Kidney (tissue), 14 donors: ENCODE measurements around the gene ZNF316. TPM values are rescaled to one million over a fixed set of nuclear protein-coding genes. Genes with fewer than 3 reads are reported as not detected.

Source experiments
- DNase-seq, 5 donors: peaks; one replicate each; pipeline ENCODE4 v3.0.0-alpha.2; 2013 to 2020
- FAIRE-seq: peaks from 2 replicates; lab custom pipeline; 2012; peaks lifted over from hg19 to GRCh38; lab: Jason Lieb, UNC
- H3K27ac ChIP-seq, 2 donors: one replicate each; pipeline ENCODE4 v1.7.0; 2013; ENCODE audit warnings: low read depth in 2 of 2, low read length in 2 of 2, inconsistent platforms in 1 of 2
- H3K27me3 ChIP-seq: one replicate; pipeline ENCODE4 v1.7.1; 2013; ENCODE audit warnings: low read length, inconsistent platforms; ENCODE audit not compliant: control insufficient read depth, insufficient read depth
- H3K36me3 ChIP-seq, 3 donors: one replicate each; pipeline versions ENCODE4 v1.7.0 to v1.7.1; 2013; ENCODE audit warnings: low read length in 3 of 3, control low read depth in 1 of 3, inconsistent platforms in 1 of 3; ENCODE audit not compliant: insufficient read depth in 3 of 3, control insufficient read depth in 2 of 3
- H3K4me1 ChIP-seq, 3 donors: one replicate each; pipeline versions ENCODE4 v1.7.0 to v1.7.1; 2013; ENCODE audit warnings: low read length in 3 of 3, inconsistent platforms in 1 of 3, low read depth in 1 of 3; ENCODE audit not compliant: control insufficient read depth in 2 of 3, insufficient read depth in 2 of 3
- H3K4me3 ChIP-seq, 3 donors: one replicate each; pipeline versions ENCODE4 v1.7.0 to v1.8.1; 2013; ENCODE audit warnings: low read length in 3 of 3, control low read depth in 1 of 3, inconsistent platforms in 1 of 3
- H3K9ac ChIP-seq, 3 donors: one replicate each; pipeline versions ENCODE4 v1.7.0 to v1.7.1; 2013; ENCODE audit warnings: low read length in 3 of 3, control low read depth in 1 of 3, inconsistent platforms in 1 of 3
- H3K9me3 ChIP-seq, 3 donors: one replicate each; pipeline versions ENCODE4 v1.7.0 to v1.7.1; 2013; ENCODE audit warnings: low read length in 3 of 3, control low read depth in 1 of 3, inconsistent platforms in 1 of 3; ENCODE audit not compliant: control insufficient read depth in 2 of 3, insufficient read depth in 1 of 3
- intact Hi-C: fragments of 100-400 bp; cut with DNase I; formaldehyde crosslinking; loops from one replicate; pipeline ENCODE4 v1.11.1; 2022
- polyA plus RNA-seq: library from polyadenylated mRNA; stranded (reverse); fragments of 350-450 nt; fragmentation: Illumina TruSeq; extraction: RNeasy Lipid Tissue Mini Kit (QIAGEN cat#74804); gene quantifications from one replicate; pipeline ENCODE4 v1.2.3, GENCODE V29; 2014; ENCODE audit warnings: low read depth, low replicate concordance; ENCODE audit not compliant: insufficient read depth
- total RNA-seq: library from RNA; stranded (reverse); fragmentation: NEBNext Ultra II Directional; extraction: Animal tissue kit (Norgen Biotek cat#: 25700); gene quantifications from one replicate; pipeline ENCODE4 v1.2.1, GENCODE V29; 2021
- TF ChIP-seq, protein P1 (sequence below): IDR thresholded peaks from 3 replicates; pipeline ENCODE4 v1.5.1; 2012; ENCODE audit warnings: mild to moderate bottlenecking, moderate library complexity, borderline replicate concordance; ENCODE audit not compliant: insufficient read depth; ENCODE audit errors: extremely low read depth
- donor health status: control.
- donor health status: control.
- donor health status: control.
- donor health status: control.
- donor health status: control.
- donor health status: DM: yes; HTN: yes; CAD: no.
- donor health status: Normal renal cell carcinoma (clear cell type).

ZNF316 gene
- total and polyA plus RNA-seq, 2 donors from 2014 or later = 7.2 to 31.7 TPM

DNA sequence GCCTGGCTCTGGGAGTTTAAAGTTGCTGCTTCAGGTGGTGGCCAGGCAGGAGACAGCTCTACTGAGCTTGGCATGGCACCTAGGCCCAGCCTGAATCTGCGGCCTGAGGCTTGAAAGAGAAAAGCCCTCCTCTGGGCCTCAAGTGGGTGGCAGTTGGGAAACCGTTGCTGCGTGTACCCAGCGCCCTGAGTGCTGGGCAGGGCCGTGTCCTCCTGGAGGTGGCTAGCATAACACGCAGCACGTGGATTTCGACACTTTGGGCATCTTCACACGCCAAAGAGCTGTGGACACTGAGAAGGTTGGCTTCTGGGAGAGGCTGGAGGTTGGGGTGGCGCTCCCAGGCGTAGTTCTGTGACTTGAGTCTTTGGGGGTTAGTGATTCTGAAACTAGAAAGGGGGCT, 2.5 kb downstream of the ZNF316 start:
- Histone ChIP-seq H3K4me1 (peaks cover 0 to 12% (median 0%) of the 10 kb centered on the region in 3 donors), H3K4me3 (no peak overlapping the region), H3K27ac (no peak overlapping the region), H3K9ac (no peak overlapping the region), H3K27me3 (no peaks in the 10 kb centered on the region), H3K9me3 (no peaks in the 10 kb centered on the region), H3K36me3 (peaks cover 0 to 25% (median 14%) of the 10 kb centered on the region in 3 donors)
- intact Hi-C loops = no loop called here
- TF ChIP-seq, protein P1, sequence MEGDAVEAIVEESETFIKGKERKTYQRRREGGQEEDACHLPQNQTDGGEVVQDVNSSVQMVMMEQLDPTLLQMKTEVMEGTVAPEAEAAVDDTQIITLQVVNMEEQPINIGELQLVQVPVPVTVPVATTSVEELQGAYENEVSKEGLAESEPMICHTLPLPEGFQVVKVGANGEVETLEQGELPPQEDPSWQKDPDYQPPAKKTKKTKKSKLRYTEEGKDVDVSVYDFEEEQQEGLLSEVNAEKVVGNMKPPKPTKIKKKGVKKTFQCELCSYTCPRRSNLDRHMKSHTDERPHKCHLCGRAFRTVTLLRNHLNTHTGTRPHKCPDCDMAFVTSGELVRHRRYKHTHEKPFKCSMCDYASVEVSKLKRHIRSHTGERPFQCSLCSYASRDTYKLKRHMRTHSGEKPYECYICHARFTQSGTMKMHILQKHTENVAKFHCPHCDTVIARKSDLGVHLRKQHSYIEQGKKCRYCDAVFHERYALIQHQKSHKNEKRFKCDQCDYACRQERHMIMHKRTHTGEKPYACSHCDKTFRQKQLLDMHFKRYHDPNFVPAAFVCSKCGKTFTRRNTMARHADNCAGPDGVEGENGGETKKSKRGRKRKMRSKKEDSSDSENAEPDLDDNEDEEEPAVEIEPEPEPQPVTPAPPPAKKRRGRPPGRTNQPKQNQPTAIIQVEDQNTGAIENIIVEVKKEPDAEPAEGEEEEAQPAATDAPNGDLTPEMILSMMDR = no peak
- FAIRE-seq (no peak), DNase-seq (peak in 1 of 5 donors; percentile 53)

DNA sequence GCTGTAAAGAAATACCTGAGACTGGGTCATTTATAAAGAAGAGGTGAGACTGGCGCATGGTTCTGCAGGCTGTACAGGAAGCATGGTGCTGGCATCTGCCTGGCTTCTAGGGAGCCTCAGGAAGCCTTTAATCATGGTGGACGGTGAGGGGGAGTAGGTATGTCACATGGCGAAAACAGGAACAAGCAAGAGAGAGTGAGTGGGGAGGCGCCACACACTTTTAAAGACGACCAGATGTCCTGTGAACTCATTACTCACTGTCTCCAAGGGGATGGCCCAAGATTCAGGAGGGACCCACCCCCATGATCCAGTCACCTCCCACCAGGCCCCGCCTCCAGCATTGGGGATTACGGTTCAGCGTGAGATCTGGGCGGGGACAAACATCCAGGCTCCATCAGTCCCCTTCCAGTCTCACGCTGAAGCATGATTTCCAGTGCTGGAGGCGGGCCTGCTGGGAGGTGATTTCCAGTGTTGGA, 3.2 kb downstream of the ZNF316 start:
- TF ChIP-seq, protein P1 = no peak
- Histone ChIP-seq H3K27ac (no peak overlapping the region), H3K4me1 (peaks cover 0 to 12% (median 0%) of the 10 kb centered on the region in 3 donors), H3K4me3 (no peak overlapping the region), H3K9ac (no peak overlapping the region), H3K9me3 (no peaks in the 10 kb centered on the region), H3K36me3 (peaks cover 0 to 25% (median 17%) of the 10 kb centered on the region in 3 donors), H3K27me3 (no peaks in the 10 kb centered on the region)
- intact Hi-C loops = no loop called here
- FAIRE-seq (no peak), DNase-seq (peak in 1 of 5 donors; percentile 81)

DNA sequence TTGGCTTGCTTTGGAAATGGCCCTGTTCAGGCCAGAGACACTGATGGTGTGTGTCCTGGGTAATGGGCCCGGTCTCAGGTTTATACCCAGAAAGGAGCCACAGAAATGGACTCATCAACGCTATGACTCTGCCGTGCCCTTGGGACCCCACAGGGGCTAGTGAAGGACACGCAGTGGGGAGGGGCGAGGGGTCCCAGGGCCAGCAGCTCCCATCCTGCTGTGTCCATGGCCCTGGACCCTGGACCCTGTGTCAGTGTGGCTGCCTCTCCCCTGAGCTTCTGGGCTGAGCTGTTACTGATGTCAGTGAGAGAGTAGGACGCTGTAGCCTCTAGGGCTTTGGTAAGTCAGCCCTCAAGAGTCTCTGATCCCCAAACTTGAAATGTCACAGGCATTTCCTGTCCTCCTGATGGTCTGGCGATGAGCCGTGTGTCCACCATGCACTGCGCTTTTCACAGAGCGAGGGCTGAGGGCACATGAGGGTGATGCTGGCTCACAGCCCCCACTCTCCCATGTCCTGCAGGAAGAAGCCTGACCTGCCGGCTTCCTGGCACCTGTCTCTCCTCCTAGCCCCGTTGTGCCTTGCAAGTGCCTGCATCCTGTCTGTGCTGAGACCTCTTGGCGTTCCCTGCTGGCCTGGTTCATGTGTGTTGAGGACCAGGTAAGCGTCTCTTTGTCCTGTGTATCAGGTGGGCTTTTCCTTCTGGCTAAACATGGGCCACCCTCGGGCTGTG, 4.4 kb downstream of the ZNF316 start:
- TF ChIP-seq, protein P1 = no peak
- H3K27me3 ChIP-seq = no peaks in the 10 kb centered on the region
- H3K9ac ChIP-seq = no peak overlapping the region
- intact Hi-C loops = no loop called here
- FAIRE-seq = no peak
- DNase-seq = no peak
- peaks cover 0 to 25% (median 17%) of the 10 kb centered on the region in 3 donors for H3K36me3 ChIP-seq
- no peaks in the 10 kb centered on the region for H3K9me3 ChIP-seq
- H3K4me3 ChIP-seq = no peak overlapping the region
- H3K4me1 ChIP-seq = peaks cover 0 to 10% (median 0%) of the 10 kb centered on the region in 3 donors
- H3K27ac ChIP-seq = no peak overlapping the region
